K562 (cell line): ENCODE measurements around the gene CTTNBP2. TPM values are rescaled to one million over a fixed set of nuclear protein-coding genes. Genes with fewer than 3 reads are reported as not detected.

Experiments
- ATAC-seq: fragments of 200-7000 bp; cut with Tn5 transposase; 3 replicates; pipeline ENCODE4 v1.9.1; 2020; ENCODE audit warnings: moderate library complexity
- BruUV-seq: library from RNA; stranded (reverse); fragments of 400-500 nt; replicated peaks from 2 replicates; lab custom pipeline; 2021; lab: Mats Ljungman, UMichigan
- CTCF ChIA-PET: fragments of 300-600 bp; formaldehyde crosslinking; extraction: SDS; loops from one replicate; lab custom pipeline; 2021; ENCODE audit warnings: low intra/inter-chr PET ratio; lab: Yijun Ruan, JAX
- POLR2A ChIA-PET: fragments of 300-600, 350-650 bp; sonication (Branson Sonifier 250); formaldehyde crosslinking; extraction: SDS; loops from one replicate; lab custom pipeline; 2021; ENCODE audit warnings: antibody characterized with exemption, inconsistent platforms; lab: Yijun Ruan, JAX
- DNase-seq, 4 experiments: peaks; one replicate each; pipeline versions ENCODE4 v3.0.0 to v3.0.0-alpha.2; 2011 to 2018; ENCODE audit warnings: low spot score in 3 of 4, mixed read lengths in 3 of 4; ENCODE audit errors: extremely low read depth in 1 of 4
- FAIRE-seq: peaks from 2 replicates; lab custom pipeline; 2011; peaks lifted over from hg19 to GRCh38; lab: Jason Lieb, UNC
- H2AFZ ChIP-seq: 2 replicates; pipeline ENCODE4 v1.6.0; 2011; ENCODE audit warnings: low read depth, low read length, control low read depth, inconsistent platforms
- H3K27ac ChIP-seq: fragments of 200-600 bp; 3 replicates; pipeline ENCODE4 v1.8.0; 2011; ENCODE audit warnings: low read depth, mild to moderate bottlenecking, control low read depth, inconsistent platforms, low read length, moderate library complexity, mixed read lengths; ENCODE audit errors: extremely low read depth
- H3K27me3 ChIP-seq, 2 experiments: fragments of 300-600 bp in 1 of 2; 2 replicates in 1 of 2; 3 replicates in 1 of 2; pipeline versions ENCODE4 v1.6.0 to v1.8.0; 2011; ENCODE audit warnings: inconsistent platforms in 2 of 2, low read length in 2 of 2, mild to moderate bottlenecking in 1 of 2, mixed read lengths in 1 of 2, moderate library complexity in 1 of 2; ENCODE audit not compliant: control insufficient read depth in 2 of 2, insufficient read depth in 2 of 2
- H3K36me3 ChIP-seq: fragments of 300-600 bp; 3 replicates; pipeline ENCODE4 v1.8.0; 2011; ENCODE audit warnings: mild to moderate bottlenecking, low read length, inconsistent platforms; ENCODE audit not compliant: control insufficient read depth, insufficient read depth
- H3K4me1 ChIP-seq, 2 experiments: fragments of 200-600 bp in 1 of 2; replicated peaks in 1 of 2; 2 replicates in 1 of 2; 3 replicates in 1 of 2; pipeline versions ENCODE4 v1.5.1 to v1.8.0; 2011; ENCODE audit warnings: inconsistent platforms in 2 of 2, low read length in 2 of 2, mild to moderate bottlenecking in 1 of 2, mixed read lengths in 1 of 2, moderate library complexity in 1 of 2; ENCODE audit not compliant: control insufficient read depth in 2 of 2, insufficient read depth in 2 of 2
- H3K4me2 ChIP-seq: 2 replicates; pipeline ENCODE4 v1.6.1; 2011; ENCODE audit warnings: low read length, control low read depth, inconsistent platforms, mixed read lengths; ENCODE audit not compliant: insufficient read depth
- H3K4me3 ChIP-seq: fragments of 200-600 bp; sonication (generic), shearing (Covaris generic); 2 replicates; pipeline ENCODE4 v1.5.1; 2016; ENCODE audit warnings: control low read depth, inconsistent platforms
- H3K79me2 ChIP-seq: fragments of 200-600 bp; 3 replicates; pipeline ENCODE4 v1.8.0; 2011; ENCODE audit warnings: low read length, inconsistent platforms; ENCODE audit not compliant: control insufficient read depth, insufficient read depth
- H3K9ac ChIP-seq, 2 experiments: 2 replicates each; pipeline versions ENCODE4 v1.6.0 to v1.6.1; 2011; ENCODE audit warnings: low read depth in 2 of 2, low read length in 2 of 2, control low read depth in 1 of 2, inconsistent platforms in 1 of 2, mild to moderate bottlenecking in 1 of 2, mixed read lengths in 1 of 2; ENCODE audit not compliant: insufficient read depth in 1 of 2
- H3K9me1 ChIP-seq: one replicate; pipeline ENCODE4 v1.6.0; 2011; ENCODE audit warnings: inconsistent platforms, mild to moderate bottlenecking, low read length, moderate library complexity; ENCODE audit not compliant: control insufficient read depth, insufficient read depth
- H3K9me3 ChIP-seq: replicated peaks from 2 replicates; pipeline ENCODE4 v1.5.1; 2011; ENCODE audit warnings: low read depth, low read length, inconsistent platforms; ENCODE audit not compliant: control insufficient read depth, insufficient read depth
- H4K20me1 ChIP-seq: replicated peaks from 2 replicates; pipeline ENCODE4 v1.6.1; 2011; ENCODE audit warnings: low read length, inconsistent platforms, mixed read lengths; ENCODE audit not compliant: control insufficient read depth, insufficient read depth
- DDX20 ChIP-seq: fragments of 450-650 bp; IDR thresholded peaks from 2 replicates; pipeline ENCODE4 v1.6.1; 2016; ENCODE audit warnings: missing genetic modification characterization, low read depth, mild to moderate bottlenecking, missing compliant biosample characterization, moderate library complexity
- JUND ChIP-seq, 2 experiments: IDR thresholded peaks; 2 replicates in 1 of 2; 3 replicates in 1 of 2; pipeline ENCODE4 v1.6.1; 2011; ENCODE audit warnings: borderline replicate concordance in 2 of 2, low read depth in 2 of 2, low read length in 2 of 2, improper control_type of control experiment in 1 of 2, missing biosample characterization in 1 of 2, missing genetic modification characterization in 1 of 2, missing genetic modification reagents in 1 of 2
- PHTF2 ChIP-seq: fragments of 250-450 bp; sonication (Bioruptor Pico); IDR thresholded peaks from 2 replicates; pipeline ENCODE4 v1.5.0; 2021; ENCODE audit warnings: mild to moderate bottlenecking
- RNF219 ChIP-seq: fragments of 250-450 bp; sonication (Bioruptor Pico); IDR thresholded peaks from 2 replicates; pipeline ENCODE4 v1.5.0; 2022; ENCODE audit warnings: mild to moderate bottlenecking
- ZBTB12 ChIP-seq: fragments of 250-450 bp; sonication (Bioruptor Pico); IDR thresholded peaks from 2 replicates; pipeline ENCODE4 v1.4.0; 2020
- WGBS: fragments of 100-300 bp; shearing (Covaris generic); methylation state at CpG from one replicate; pipeline ENCODE4 v1.1.6; 2016; ENCODE audit warnings: low coverage, mixed read lengths; ENCODE audit not compliant: insufficient coverage; ENCODE audit errors: missing lambda C conversion rate; 5-methylcytosine and 5-hydroxymethylcytosine counted together
- in situ Hi-C: fragments of 300-500 bp; cut with MboI; formaldehyde crosslinking; loops from 4 replicates; pipeline ENCODE4 v1.15.0; 2018; ENCODE audit warnings: inconsistent platforms, mixed read lengths
- intact Hi-C: fragments of 100-400 bp; cut with micrococcal nuclease; formaldehyde crosslinking; loops from 2 replicates; pipeline ENCODE4 v1.14.2; 2022
- polyA plus RNA-seq, 8 experiments: library from polyadenylated mRNA; depleted of rRNA in 4 of 8; stranded (reverse) in 5 of 8; unstranded in 3 of 8; fragments of >200 nt; fragmentation: Nextera tagmentation in 2 of 8; fragmentation: Illumina TruSeq in 1 of 8; extraction: Ambion mirVana in 2 of 8; extraction: Trizol in 1 of 8; gene quantifications; 2 replicates each; pipeline versions ENCODE4 v1.2.1 to v1.2.3, GENCODE V29; 2011 to 2014; ENCODE audit warnings: inconsistent platforms in 1 of 8, missing spikeins in 1 of 8
- total RNA-seq, 7 experiments: library from RNA; depleted of rRNA in 6 of 7; stranded (reverse); fragments of >200 nt in 6 of 7; fragmentation: Illumina TruSeq in 2 of 7; extraction: Trizol in 2 of 7; gene quantifications; 2 replicates each; pipeline versions ENCODE4 v1.2.1 to v1.2.3, GENCODE V29; 2011 to 2021; ENCODE audit warnings: low replicate concordance in 1 of 7

CTTNBP2 gene
- total and polyA plus RNA-seq, 9 of the 15 experiments (the other 6 are each of a cell fraction or from before 2014, with no cell fraction given) = 0.05 TPM; not detected in 8

DNA sequence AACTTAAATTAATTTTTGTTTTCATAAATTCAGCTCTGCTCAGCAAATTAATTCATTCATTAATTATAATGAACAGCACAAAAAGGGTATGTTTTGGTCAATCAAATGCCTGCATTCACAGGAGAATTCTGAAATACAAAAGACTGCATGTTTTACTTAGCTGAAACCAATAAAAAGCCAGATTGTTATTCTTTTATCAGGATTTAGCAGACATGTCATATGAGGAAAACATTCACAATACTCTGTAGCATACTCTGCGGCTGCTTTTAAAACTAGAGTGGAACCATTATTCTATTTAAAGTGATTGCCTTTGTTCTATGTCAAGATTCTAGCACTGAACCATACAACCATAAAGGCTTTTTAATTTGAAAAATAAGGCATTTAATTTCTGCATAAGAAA lies 19.1 kb downstream of the CTTNBP2 start:
- Histone ChIP-seq H3K27me3 (peaks cover 0 to 3% of the 10 kb centered on the region in 2 experiments; a peak in 2 of 5 replicates), H2AFZ (no peak overlapping the region), H3K36me3 (no peaks in the 10 kb centered on the region), H3K4me3 (no peak overlapping the region), H4K20me1 (no peaks in the 10 kb centered on the region), H3K27ac (no peak overlapping the region), H3K9me3 (no peaks in the 10 kb centered on the region), H3K9ac (no peak overlapping the region), H3K9me1 (no peaks in the 10 kb centered on the region), H3K4me1 (0 out of 5 replicates have a peak, but pooled peaks cover 0 to 6% of the 10 kb centered on the region in 2 experiments), H3K4me2 (no peak overlapping the region), H3K79me2 (no peaks in the 10 kb centered on the region)
- DNase-seq (no peak), ATAC-seq (no peak), FAIRE-seq (no peak)
- POLR2A ChIA-PET = interaction anchor here (0.7 to 1.1 kb wide), 3 partner anchors 17 to 31 kb away, joined by 3 read pairs; no protein-coding TSS in a partner anchor
- 8% methylated on average over 1 of the region's 1 CpG for WGBS
- no peak for TF ChIP-seq PHTF2
- no peak for TF ChIP-seq DDX20 (tag)
- TF ChIP-seq JUND (IDR thresholded peaks at IDR 0.05; ENCODE audit: borderline replicate concordance, low read depth, low read length) = no peak
- TF ChIP-seq JUND (tag; IDR thresholded peaks at IDR 0.05; ENCODE audit: borderline replicate concordance, low read depth, low read length) = no peak
- TF ChIP-seq RNF219 = no peak
- TF ChIP-seq ZBTB12 = no peak
- in situ Hi-C loops = no loop called here
- CTCF ChIA-PET = no interaction called here
- intact Hi-C loops = no loop called here
- BruUV-seq = no TSS peak
